MM.1S (cell line): Measurements from ENCODE around the gene DDB1.
A peak's percentile ranks its signal among the peaks of the same experiment; 100 is the strongest.

Experiments
- DNase-seq: peaks from one replicate; pipeline ENCODE4 v3.0.0-alpha.2; 2015
- H2AFZ ChIP-seq: fragments of 300-600 bp; sonication (generic); 2 replicates; pipeline ENCODE4 v1.6.0; 2016; ENCODE audit warnings: antibody characterized with exemption, low read length
- H3F3A ChIP-seq: fragments of 300-600 bp; sonication (generic); 2 replicates; pipeline ENCODE4 v1.6.1; 2016; ENCODE audit warnings: mild to moderate bottlenecking, antibody characterized with exemption, low read length, moderate library complexity, mixed read lengths; ENCODE audit not compliant: insufficient read depth
- H3K27ac ChIP-seq: fragments of 300-600 bp; sonication (generic); 2 replicates; pipeline ENCODE4 v1.5.1; 2016; ENCODE audit warnings: mild to moderate bottlenecking, low read length
- H3K27me3 ChIP-seq: fragments of 300-600 bp; sonication (generic); replicated peaks from 2 replicates; pipeline ENCODE4 v1.6.0; 2016; ENCODE audit warnings: low read length; ENCODE audit not compliant: insufficient read depth
- H3K36me3 ChIP-seq: fragments of 300-600 bp; sonication (generic); replicated peaks from 2 replicates; pipeline ENCODE4 v1.6.1; 2016; ENCODE audit warnings: mild to moderate bottlenecking, low read length, mixed read lengths; ENCODE audit not compliant: insufficient read depth
- H3K4me1 ChIP-seq: fragments of 300-600 bp; sonication (generic); 2 replicates; pipeline ENCODE4 v1.6.1; 2016; ENCODE audit warnings: low read length, mixed read lengths
- H3K4me2 ChIP-seq: fragments of 300-600 bp; sonication (generic); 2 replicates; pipeline ENCODE4 v1.6.0; 2016; ENCODE audit warnings: low read depth, low read length
- H3K4me3 ChIP-seq: fragments of 300-600 bp; sonication (generic); 2 replicates; pipeline ENCODE4 v1.5.1; 2016; ENCODE audit warnings: low read length, mixed read lengths
- H3K79me2 ChIP-seq: fragments of 300-600 bp; sonication (generic); 2 replicates; pipeline ENCODE4 v1.6.1; 2016; ENCODE audit warnings: mixed run types, low read length, mixed read lengths
- H3K9ac ChIP-seq: fragments of 300-600 bp; sonication (generic); 2 replicates; pipeline ENCODE4 v1.6.1; 2016; ENCODE audit warnings: low read length, mixed read lengths
- H3K9me2 ChIP-seq: fragments of 300-600 bp; sonication (generic); replicated peaks from 2 replicates; pipeline ENCODE4 v1.6.1; 2016; ENCODE audit warnings: mild to moderate bottlenecking, low read length, mixed read lengths; ENCODE audit not compliant: insufficient read depth
- H3K9me3 ChIP-seq: fragments of 300-600 bp; sonication (generic); replicated peaks from 2 replicates; pipeline ENCODE4 v1.6.1; 2016; ENCODE audit warnings: mild to moderate bottlenecking, low read length, mixed read lengths; ENCODE audit not compliant: insufficient read depth
- H4K20me1 ChIP-seq: fragments of 300-600 bp; sonication (generic); 2 replicates; pipeline ENCODE4 v1.6.1; 2016; ENCODE audit warnings: mild to moderate bottlenecking, low read length, moderate library complexity, mixed read lengths; ENCODE audit not compliant: insufficient read depth
- CTCF ChIP-seq: fragments of 300-600 bp; sonication (generic); IDR thresholded peaks from 2 replicates; pipeline ENCODE4 v1.5.1; 2016; ENCODE audit warnings: antibody characterized with exemption, low read length, mixed read lengths
- EZH2 ChIP-seq: fragments of 300-600 bp; sonication (generic); optimal IDR thresholded peaks from 2 replicates; pipeline ENCODE3; 2017; ENCODE audit warnings: low read depth, mild to moderate bottlenecking, antibody characterized with exemption, low read length, mixed read lengths
- EZH2phosphoT487 ChIP-seq: fragments of 300-600 bp; sonication (generic); IDR thresholded peaks from 2 replicates; pipeline ENCODE4 v1.6.1; 2018; ENCODE audit warnings: antibody characterized with exemption, low read length

DDB1 gene

DNA sequence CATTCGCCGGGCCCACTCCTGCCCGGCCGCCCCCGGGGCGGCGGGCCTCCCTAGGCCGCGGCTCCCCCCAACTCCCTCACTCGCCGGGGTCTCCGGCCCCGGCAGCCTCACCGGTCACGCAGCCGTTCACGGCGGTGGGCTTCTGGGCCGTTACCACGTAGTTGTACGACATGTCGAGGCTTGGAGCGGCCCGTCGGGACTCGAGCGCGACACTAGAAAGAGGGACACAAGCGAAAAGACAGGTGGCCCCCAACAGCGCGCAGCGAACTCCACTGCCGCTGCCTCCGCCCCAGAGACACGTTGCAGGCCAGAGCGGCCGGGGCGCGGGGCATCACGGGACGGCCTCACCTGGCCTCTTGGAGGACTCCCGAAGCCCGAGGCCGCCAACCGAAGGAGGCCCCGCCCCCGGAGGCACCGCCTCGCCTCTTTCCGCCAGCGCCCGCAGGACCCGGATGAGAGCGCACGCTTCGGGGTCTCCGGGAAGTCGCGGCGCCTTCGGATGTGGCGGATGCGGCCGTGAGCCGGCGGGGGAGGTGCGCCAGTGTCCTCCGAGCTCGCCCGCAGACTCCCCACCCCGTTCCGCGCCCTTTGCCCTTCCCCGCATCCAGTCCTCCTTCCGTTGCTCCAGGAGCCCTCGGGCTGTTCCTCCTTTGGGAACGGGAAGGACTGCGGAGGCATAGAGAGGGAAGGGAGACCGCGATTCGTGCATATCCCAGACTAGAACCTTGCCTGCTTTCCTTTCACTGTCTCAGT, at the start of gene DDB1, which contains the start of gene TKFC:
DDB1 (minus strand) TSS at position 309 of the 753 bp plus-strand sequence; CDS start at position 172, 137 bp downstream.
TKFC (plus strand) TSS at position 432 of the 753 bp plus-strand sequence. CDS start 1,501 bp downstream, outside the sequence.
- H3K79me2 ChIP-seq, result peaks cover 57% of the 10 kb centered on the region
- peaks cover 28% of the 10 kb centered on the region for H3K4me1 ChIP-seq
- no peak for TF ChIP-seq EZH2
- no peak for TF ChIP-seq CTCF
- no peak for TF ChIP-seq EZH2phosphoT487

DNA sequence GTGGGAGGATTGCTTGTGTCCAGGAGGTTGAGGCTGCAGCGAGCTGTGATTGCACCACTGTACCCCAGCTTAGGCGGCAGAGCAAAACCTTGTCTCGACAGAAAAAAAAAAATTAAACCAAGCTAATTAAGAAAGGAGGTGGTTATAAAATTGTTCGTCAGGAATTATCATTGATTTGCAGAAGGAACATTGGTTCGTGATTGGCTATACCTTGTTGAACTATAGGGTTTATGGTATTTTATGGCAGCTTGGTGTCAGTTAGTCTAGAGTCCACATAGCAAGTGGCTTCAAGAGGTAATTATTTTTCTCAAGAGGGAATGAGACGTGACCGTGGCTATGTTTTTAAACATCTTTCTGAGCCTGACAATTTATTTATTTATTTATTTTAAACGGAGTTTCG, 48.0 kb upstream of the DDB1 start:
- Histone ChIP-seq H3K36me3 (no peaks in the 10 kb centered on the region), H3F3A (no peaks in the 10 kb centered on the region), H2AFZ (no peak overlapping the region), H3K4me2 (no peak overlapping the region), H3K27ac (no peak overlapping the region), H3K9me2 (no peaks in the 10 kb centered on the region), H3K79me2 (no peaks in the 10 kb centered on the region), H3K27me3 (no peaks in the 10 kb centered on the region), H3K9ac (no peak overlapping the region), H3K4me3 (no peak overlapping the region), H3K9me3 (no peaks in the 10 kb centered on the region), H4K20me1 (no peaks in the 10 kb centered on the region), H3K4me1 (no peaks in the 10 kb centered on the region)
- no peak for DNase-seq
- no peak for TF ChIP-seq EZH2
- TF ChIP-seq CTCF, result no peak
- no peak for TF ChIP-seq EZH2phosphoT487

More for the DNA sequence above, at the start of gene DDB1, which contains the start of gene TKFC:
- Histone ChIP-seq H3K4me3 (peak within 1 kb of the TSS; percentile 81), H2AFZ (peak within 1 kb of the TSS; percentile 82), H3K9me2 (no peaks in the 10 kb centered on the region), H3K9me3 (no peaks in the 10 kb centered on the region), H3K36me3 (peaks cover 10% of the 10 kb centered on the region; the same call in 1 of the 2 replicates), H3F3A (0 out of 2 replicates have a peak, but pooled peaks cover 4% of the 10 kb centered on the region), H3K9ac (peak within 1 kb of the TSS; percentile 99), H4K20me1 (0 out of 2 replicates have a peak, but pooled peaks cover under 1% of the 10 kb centered on the region), H3K4me2 (peak within 1 kb of the TSS; percentile 85), H3K27me3 (no peaks in the 10 kb centered on the region), H3K27ac (peak within 1 kb of the TSS; percentile 53; the same call in 1 of the 2 replicates)
- DNase-seq, result peak; percentile 97

DNA sequence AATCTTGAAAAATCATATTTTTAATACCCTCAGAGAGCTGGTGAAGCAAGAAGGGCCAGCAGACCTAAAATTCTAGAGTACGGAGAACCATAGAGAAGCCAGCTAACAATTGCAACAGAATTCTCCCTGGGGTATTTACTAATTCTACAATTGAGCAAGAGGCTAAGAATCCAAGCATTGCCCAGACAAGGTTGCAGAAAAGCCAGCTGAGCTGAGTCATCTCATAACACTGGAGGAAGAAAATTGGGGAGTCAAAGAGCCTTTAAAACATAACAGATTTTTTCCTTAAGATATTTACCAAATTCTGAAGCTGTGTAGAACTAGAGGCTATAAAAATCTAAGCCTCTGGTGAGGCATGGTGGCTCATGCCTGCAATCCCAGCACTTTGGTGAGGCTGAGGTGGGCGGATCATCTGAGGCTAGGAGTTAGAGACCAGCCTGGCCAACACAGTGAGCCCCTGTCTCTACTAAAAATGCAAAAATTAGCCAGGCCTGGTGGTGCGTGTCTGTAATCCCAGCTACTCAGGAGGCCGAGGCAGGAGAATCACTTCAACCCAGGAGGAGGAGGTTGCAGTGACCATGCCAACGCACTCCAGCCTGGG, 45.9 kb upstream of the DDB1 start:
- Histone ChIP-seq H3K4me3 (no peak overlapping the region), H3F3A (no peaks in the 10 kb centered on the region), H3K4me1 (no peaks in the 10 kb centered on the region), H3K9ac (no peak overlapping the region), H3K9me3 (no peaks in the 10 kb centered on the region), H2AFZ (no peak overlapping the region), H4K20me1 (no peaks in the 10 kb centered on the region), H3K9me2 (no peaks in the 10 kb centered on the region), H3K4me2 (no peak overlapping the region), H3K36me3 (no peaks in the 10 kb centered on the region), H3K79me2 (no peaks in the 10 kb centered on the region), H3K27me3 (no peaks in the 10 kb centered on the region), H3K27ac (no peak overlapping the region)
- TF ChIP-seq EZH2phosphoT487 (no peak), EZH2 (no peak), CTCF (no peak)
- DNase-seq, result no peak
